ENCODE data around the gene SLC34A1. TPM values are rescaled to one million over a fixed set of nuclear protein-coding genes. Genes with fewer than 3 reads are reported as not detected.

Gene SLC34A1
- total and polyA plus RNA-seq, 2 of the 13 experiments (the other 11 are each of a cell fraction or from before 2014, with no cell fraction given) = 0.03 to 0.20 TPM

DNA sequence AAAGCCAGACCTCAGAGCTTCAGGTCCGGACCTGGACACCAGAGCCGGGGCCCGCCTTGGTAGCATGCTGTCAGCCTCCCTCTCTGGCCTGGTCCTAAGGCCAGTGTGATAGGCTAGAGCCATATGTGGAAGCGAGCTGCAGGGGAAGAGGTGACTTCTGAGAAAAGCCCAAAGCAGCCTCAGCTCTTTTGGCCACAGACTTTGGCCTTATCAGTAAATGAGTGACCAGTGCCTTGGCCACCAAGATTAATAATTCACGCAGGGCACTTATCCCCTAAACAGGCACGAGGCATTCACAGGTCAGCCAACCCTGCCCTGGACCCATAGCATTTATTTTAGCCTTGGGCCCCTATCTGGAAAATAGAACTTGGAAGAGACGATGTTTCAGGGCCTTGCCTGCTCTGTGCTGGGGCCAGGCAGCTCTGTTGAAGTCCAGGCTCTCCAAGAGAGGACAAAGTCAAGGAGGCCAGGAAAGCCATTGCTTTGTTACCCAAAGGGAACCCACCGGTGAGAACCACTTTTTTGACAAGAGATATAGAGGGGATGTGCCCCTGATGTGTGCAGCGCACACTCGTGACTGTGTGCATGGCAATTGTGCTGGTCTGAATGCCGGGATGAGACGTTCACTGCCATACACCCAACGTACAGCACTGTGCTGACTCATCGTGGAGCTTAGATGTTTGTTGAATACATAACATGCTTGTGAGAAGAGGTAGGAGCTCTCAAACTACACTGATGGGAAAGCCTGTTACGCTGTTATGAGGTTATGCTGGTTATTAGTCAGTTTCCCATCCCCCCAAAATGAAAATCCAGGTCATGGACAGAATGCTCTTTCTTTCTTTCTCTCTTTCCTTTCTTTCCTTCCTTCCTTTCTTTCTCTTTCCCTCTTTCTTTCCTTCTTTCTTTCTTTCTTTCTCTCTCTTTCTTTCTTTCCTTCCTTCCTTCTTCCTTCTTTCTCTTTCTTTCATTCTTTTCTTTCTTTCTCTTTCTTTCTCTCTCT lies 5.0 kb upstream of the SLC34A1 start (continued):
- no peak for TF ChIP-seq NCOA5 (CRISPR knock-in tag; IDR thresholded peaks at IDR 0.05)
- no peak for TF ChIP-seq ARID2 (CRISPR knock-in tag; IDR thresholded peaks at IDR 0.05; ENCODE audit: borderline replicate concordance)
- TF ChIP-seq ZNF629 (CRISPR knock-in tag; conservative IDR thresholded peaks at IDR 0.05) = 0 out of 2 replicates have a peak, but pooled peaks have one; percentile 33
- TF ChIP-seq TCF7 (IDR thresholded peaks at IDR 0.05; ENCODE audit: low read depth) = 0 out of 2 replicates have a peak, but pooled peaks have one; percentile 17
- no peak for TF ChIP-seq ZNF484 (CRISPR knock-in tag; IDR thresholded peaks at IDR 0.05; ENCODE audit: borderline replicate concordance, low read depth)
- TF ChIP-seq, protein P1, sequence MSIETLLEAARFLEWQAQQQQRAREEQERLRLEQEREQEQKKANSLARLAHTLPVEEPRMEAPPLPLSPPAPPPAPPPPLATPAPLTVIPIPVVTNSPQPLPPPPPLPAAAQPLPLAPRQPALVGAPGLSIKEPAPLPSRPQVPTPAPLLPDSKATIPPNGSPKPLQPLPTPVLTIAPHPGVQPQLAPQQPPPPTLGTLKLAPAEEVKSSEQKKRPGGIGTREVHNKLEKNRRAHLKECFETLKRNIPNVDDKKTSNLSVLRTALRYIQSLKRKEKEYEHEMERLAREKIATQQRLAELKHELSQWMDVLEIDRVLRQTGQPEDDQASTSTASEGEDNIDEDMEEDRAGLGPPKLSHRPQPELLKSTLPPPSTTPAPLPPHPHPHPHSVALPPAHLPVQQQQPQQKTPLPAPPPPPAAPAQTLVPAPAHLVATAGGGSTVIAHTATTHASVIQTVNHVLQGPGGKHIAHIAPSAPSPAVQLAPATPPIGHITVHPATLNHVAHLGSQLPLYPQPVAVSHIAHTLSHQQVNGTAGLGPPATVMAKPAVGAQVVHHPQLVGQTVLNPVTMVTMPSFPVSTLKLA (IDR thresholded peaks at IDR 0.05) = no peak
- TF ChIP-seq CBX5 (CRISPR knock-in tag; IDR thresholded peaks at IDR 0.05; ENCODE audit: borderline replicate concordance) = peak; percentile 46; the same call in 1 of the 2 replicates
- TF ChIP-seq ZMAT3 (CRISPR knock-in tag; conservative IDR thresholded peaks at IDR 0.05) = peak; percentile 28; the same call in 1 of the 2 replicates
- peak; percentile 22 for TF ChIP-seq YY1 (IDR thresholded peaks at IDR 0.05; ENCODE audit: insufficient read depth, insufficient replicate concordance, low read depth, low read length)
- 0 out of 2 replicates have a peak, but pooled peaks have one; percentile 28 for TF ChIP-seq SOX6 (IDR thresholded peaks at IDR 0.05)
- TF ChIP-seq SOX6 (CRISPR knock-in tag; IDR thresholded peaks at IDR 0.05) = peak; percentile 74
- no peak for TF ChIP-seq ZNF225 (CRISPR knock-in tag; IDR thresholded peaks at IDR 0.05)
- TF ChIP-seq MTF2 (CRISPR knock-in tag; IDR thresholded peaks at IDR 0.05; ENCODE audit: borderline replicate concordance) = no peak
- no peak for TF ChIP-seq ZNF660 (CRISPR knock-in tag; IDR thresholded peaks at IDR 0.05; ENCODE audit: borderline replicate concordance, low read depth)
- no peak for TF ChIP-seq ZNF782 (CRISPR knock-in tag; IDR thresholded peaks at IDR 0.05; ENCODE audit: borderline replicate concordance)
- TF ChIP-seq AGO1 (IDR thresholded peaks at IDR 0.05; ENCODE audit: low read depth, low read length, poor library complexity, severe bottlenecking) = no peak
- TF ChIP-seq IKZF4 (CRISPR knock-in tag; IDR thresholded peaks at IDR 0.05; ENCODE audit: borderline replicate concordance, low read depth, not compliant biosample characterization) = peak; percentile 52
- TF ChIP-seq ZNF282 (IDR thresholded peaks at IDR 0.05; ENCODE audit: partially characterized antibody) = no peak
- no peak for TF ChIP-seq ZNF44 (CRISPR knock-in tag; IDR thresholded peaks at IDR 0.05)
- TF ChIP-seq HNRNPH1 (optimal IDR thresholded peaks at IDR 0.05; ENCODE audit: low read depth, low read length) = no peak
- TF ChIP-seq TBX2 (CRISPR knock-in tag; IDR thresholded peaks at IDR 0.05; ENCODE audit: borderline replicate concordance) = peak; percentile 69
- TF ChIP-seq ZNF775 (CRISPR knock-in tag; IDR thresholded peaks at IDR 0.05; ENCODE audit: borderline replicate concordance) = no peak
- peak; percentile 58; the same call in 1 of the 2 replicates for TF ChIP-seq ZNF558 (CRISPR knock-in tag; IDR thresholded peaks at IDR 0.05; ENCODE audit: borderline replicate concordance)
- peak; percentile 80 for TF ChIP-seq SAP130 (CRISPR knock-in tag; IDR thresholded peaks at IDR 0.05; ENCODE audit: low read depth)
- peak; percentile 7; the same call in 1 of the 3 replicates for TF ChIP-seq MXI1 (IDR thresholded peaks at IDR 0.05; ENCODE audit: borderline replicate concordance, low read depth, low read length)
- TF ChIP-seq ZNF737 (CRISPR knock-in tag; IDR thresholded peaks at IDR 0.05; ENCODE audit: borderline replicate concordance) = peak; percentile 36; the same call in 1 of the 2 replicates
